ENCODE results near the gene GOLGA6A. TPM values are rescaled to one million over a fixed set of nuclear protein-coding genes. Genes with fewer than 3 reads are reported as not detected.

Gene GOLGA6A, protein sequence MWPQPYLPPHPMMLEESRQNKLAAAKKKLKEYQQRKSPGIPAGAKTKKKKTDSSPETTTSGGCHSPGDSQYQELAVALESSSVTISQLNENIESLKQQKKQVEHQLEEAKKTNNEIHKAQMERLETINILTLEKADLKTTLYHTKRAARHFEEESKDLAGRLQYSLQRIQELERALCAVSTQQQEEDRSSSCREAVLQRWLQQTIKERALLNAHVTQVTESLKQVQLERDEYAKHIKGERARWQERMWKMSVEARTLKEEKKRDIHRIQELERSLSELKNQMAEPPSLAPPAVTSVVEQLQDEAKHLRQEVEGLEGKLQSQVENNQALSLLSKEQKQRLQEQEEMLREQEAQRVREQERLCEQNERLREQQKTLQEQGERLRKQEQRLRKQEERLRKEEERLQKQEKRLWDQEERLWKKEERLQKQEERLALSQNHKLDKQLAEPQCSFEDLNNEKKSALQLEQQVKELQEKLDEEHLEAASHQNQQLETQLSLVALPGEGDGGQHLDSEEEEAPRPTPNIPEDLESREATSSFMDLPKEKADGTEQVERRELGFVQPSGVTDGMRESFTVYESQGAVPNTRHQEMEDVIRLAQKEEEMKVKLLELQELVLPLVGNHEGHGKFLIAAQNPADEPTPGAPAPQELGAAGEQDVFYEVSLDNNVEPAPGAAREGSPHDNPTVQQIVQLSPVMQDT
- total RNA-seq: not detected in 2 replicates

DNA sequence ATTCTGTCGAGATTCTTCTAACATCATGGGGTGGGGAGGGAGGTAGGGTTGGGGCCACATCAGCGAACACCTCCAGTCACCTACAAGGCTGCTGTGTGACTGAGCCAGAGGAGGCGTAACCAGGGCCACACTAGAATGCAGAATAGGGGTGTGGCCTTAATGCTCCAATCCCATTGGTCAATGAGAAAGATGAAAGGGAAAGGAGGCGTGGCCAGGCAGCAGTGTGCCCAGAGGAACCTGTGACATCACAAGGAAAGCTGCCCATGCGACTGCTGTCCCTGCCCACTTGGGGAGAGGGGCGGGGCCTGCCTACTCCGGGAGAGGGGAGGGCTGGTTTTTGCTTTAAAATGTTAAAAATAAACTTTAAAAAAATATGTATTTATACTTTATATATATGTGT, at the start of gene GOLGA6A:
Gene GOLGA6A, minus strand, starts transcription at position 101 of the 400 bp plus-strand sequence. Its CDS starts 41 bp downstream, at position 60.

DNA sequence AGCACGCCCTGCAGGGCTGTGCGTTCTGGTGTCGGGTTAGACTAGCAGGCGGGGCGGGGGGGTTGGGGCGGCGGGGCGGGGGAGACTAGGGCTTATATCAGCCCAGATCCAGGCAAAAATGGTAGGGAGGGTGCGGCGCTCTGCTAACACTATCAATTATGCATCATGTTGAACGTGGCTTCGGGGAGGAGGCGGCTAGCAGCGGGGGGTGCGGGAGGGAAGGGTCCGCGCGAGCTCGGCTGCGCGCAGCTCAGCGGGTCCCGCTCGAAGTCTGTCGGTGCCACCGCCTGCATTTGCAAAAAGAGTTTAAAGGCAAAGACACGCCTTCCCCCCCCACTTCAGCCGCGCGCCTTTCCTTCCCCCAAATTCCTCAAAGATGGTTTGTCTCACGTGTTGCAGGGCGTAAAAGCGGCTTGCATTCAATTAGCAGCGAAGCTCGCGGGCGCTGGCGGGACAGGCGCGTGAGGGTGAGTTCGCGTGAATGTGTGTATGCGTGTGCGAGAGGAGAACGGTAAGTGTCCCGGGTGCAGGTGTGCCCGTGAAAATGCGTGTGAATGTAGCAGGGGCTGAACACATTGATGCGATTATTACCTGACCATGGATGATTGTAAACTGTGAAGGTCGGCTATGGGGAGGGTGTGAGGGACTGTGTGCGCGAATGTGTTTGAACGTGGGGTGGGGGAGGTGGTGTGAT, 48.0 kb upstream of the GOLGA6A start, which contains the start of gene ISLR2:
Gene ISLR2, plus strand, starts transcription at position 432 of the 694 bp plus-strand sequence. CDS start 2,169 bp downstream, outside the sequence.

Other genes with a start within 250 kb of the GOLGA6A start
- not detected in 2 replicates for gene TBC1D21, start 209.0 kb downstream of the GOLGA6A start, total RNA-seq
- gene LOXL1, start 156.1 kb downstream of the GOLGA6A start, total RNA-seq: 14.7 and 36.6 TPM in 2 replicates
- 9.4 and 20.7 TPM in 2 replicates for gene STOML1, start 90.3 kb downstream of the GOLGA6A start, total RNA-seq
- 33.0 and 41.9 TPM in 2 replicates for gene PML, start 87.8 kb downstream of the GOLGA6A start, total RNA-seq
- not detected in 2 replicates for gene ISLR2, start 48.0 kb upstream of the GOLGA6A start, total RNA-seq
- not detected in 2 replicates for gene ISLR, start 91.2 kb upstream of the GOLGA6A start, total RNA-seq
- gene STRA6, start 120.2 kb upstream of the GOLGA6A start, total RNA-seq: 0.96 TPM in 1 of 2 replicates, not detected in the other
- gene CCDC33, start 153.8 kb upstream of the GOLGA6A start, total RNA-seq: not detected in 2 replicates

Data from tracheal epithelial cell (primary cell).